ENCODE results near the gene TMEM88. TPM values are rescaled to one million over a fixed set of nuclear protein-coding genes. Genes with fewer than 3 reads are reported as not detected.

The TMEM88 gene
- total and polyA plus RNA-seq, 2 of the 8 experiments (the other 6 are each of a cell fraction or from before 2014, with no cell fraction given) = 0.69 to 8.8 TPM

GRCh38 chr17:7887038-7887481, 32.2 kb downstream of the TMEM88 start:
- H3K9ac ChIP-seq (replicated peaks in 1 of 4; ENCODE audit: extremely low read depth in 1 of 4, low read depth in 3 of 4, low read length in 3 of 4) = no peak overlapping the region; a peak in 1 of 7 replicates
- no peak overlapping the region for H2BK20ac ChIP-seq (ENCODE audit: low read length)
- no peaks in the 10 kb centered on the region for H3K79me2 ChIP-seq (ENCODE audit: control insufficient read depth in 1 of 2, insufficient read depth in 2 of 2, low read length in 2 of 2)
- H2BK15ac ChIP-seq (ENCODE audit: low read length) = no peak overlapping the region
- peak overlapping the region; percentile 82 to 100 for H3K4me2 ChIP-seq (ENCODE audit: insufficient read depth in 1 of 2, low read depth in 2 of 2, low read length in 2 of 2)
- no peak overlapping the region for H4K91ac ChIP-seq (replicated peaks; ENCODE audit: insufficient read length, low read length)
- H4K5ac ChIP-seq (ENCODE audit: insufficient read length, low read depth, low read length) = no peak overlapping the region
- TF ChIP-seq SRF (IDR thresholded peaks at IDR 0.05; ENCODE audit: low read depth, low read length) = no peak
- no peak for TF ChIP-seq USF2 (IDR thresholded peaks at IDR 0.05; ENCODE audit: low read length)
- TF ChIP-seq BACH1 (IDR thresholded peaks at IDR 0.05; ENCODE audit: low read length) = no peak
- H3K23me2 ChIP-seq (ENCODE audit: low read depth, low read length) = peaks cover 24% of the 10 kb centered on the region
- FAIRE-seq (no peak), DNase-seq (ENCODE audit: low read depth in 1 of 2, low spot score in 2 of 2) (no peak)
- no peak overlapping the region for H3K27ac ChIP-seq (ENCODE audit: low read depth, low read length)
- no peak overlapping the region for H2BK5ac ChIP-seq (ENCODE audit: low read depth, low read length)
- H3K14ac ChIP-seq (ENCODE audit: insufficient read length) = no peak overlapping the region
- peaks cover 0 to 10% (median 3%) of the 10 kb centered on the region in 4 experiments; a peak in 3 of 7 replicates for H3K27me3 ChIP-seq (replicated peaks in 1 of 4; ENCODE audit: control insufficient read depth in 3 of 4, extremely low read depth in 1 of 4, insufficient read depth in 3 of 4, low read length in 3 of 4)
- no peak overlapping the region for H3K23ac ChIP-seq (ENCODE audit: insufficient read length)
- peaks cover 0 to 4% (median 0%) of the 10 kb centered on the region in 4 experiments; a peak in 1 of 8 replicates for H3K36me3 ChIP-seq (ENCODE audit: control insufficient read depth in 2 of 4, insufficient read depth in 4 of 4, low read length in 3 of 4)
- ChIA-PET POLR2A (ENCODE audit: partially characterized antibody) (no interaction called here), CTCF (ENCODE audit: partially characterized antibody) (no interaction called here)
- no peaks in the 10 kb centered on the region for H3K9me3 ChIP-seq (ENCODE audit: insufficient read depth in 2 of 2, low read depth in 1 of 2, low read length in 1 of 2)
- H3K4me3 ChIP-seq (ENCODE audit: extremely low read depth in 1 of 4, insufficient read depth in 2 of 4, low read depth in 3 of 4, low read length in 4 of 4) = peak overlapping the region; percentile 52 to 83 (median 70); a peak in 5 of 8 replicates
- H4K8ac ChIP-seq (ENCODE audit: extremely low read depth, insufficient read depth, low read length) = no peak overlapping the region
- H2BK120ac ChIP-seq (replicated peaks; ENCODE audit: low read depth, low read length) = no peak overlapping the region
- no peaks in the 10 kb centered on the region for H3K79me1 ChIP-seq (ENCODE audit: low read depth, low read length)
- H3K56ac ChIP-seq (replicated peaks; ENCODE audit: insufficient read length, low read depth, low read length) = no peak overlapping the region
- H3K4me1 ChIP-seq (replicated peaks in 1 of 4; ENCODE audit: control insufficient read depth in 3 of 4, insufficient read depth in 4 of 4, low read length in 3 of 4) = peaks cover 9 to 30% (median 17%) of the 10 kb centered on the region in 4 experiments
- 11% methylated on average over 8 of the region's 8 CpGs; no CpG with 5 or more reads in 1 of the 2 experiments for WGBS, 2 experiments (ENCODE audit: extremely low coverage in 1 of 2, insufficient coverage in 1 of 2, insufficient read length in 1 of 2, insufficient replicate concordance in 2 of 2, low coverage in 1 of 2, low lambda C conversion rate in 2 of 2, missing lambda C conversion rate in 1 of 2)
- H3K4ac ChIP-seq (replicated peaks; ENCODE audit: insufficient read length, low read depth, low read length) = no peak overlapping the region
- H2AK5ac ChIP-seq (ENCODE audit: low read depth, low read length) = no peak overlapping the region; the same call in 1 of the 2 replicates
- H3K18ac ChIP-seq (ENCODE audit: extremely low read depth, low read length) = no peak overlapping the region; the same call in 1 of the 2 replicates
- H2BK12ac ChIP-seq (ENCODE audit: low read depth, low read length) = no peak overlapping the region
- H4K20me1 ChIP-seq (replicated peaks in 1 of 2; ENCODE audit: control insufficient read depth in 1 of 2, insufficient read depth in 2 of 2, low read length in 2 of 2) = no peaks in the 10 kb centered on the region
- H2AFZ ChIP-seq (ENCODE audit: low read length) = no peak overlapping the region
